ENCODE measurements around the gene TMCO5A. TPM values are rescaled to one million over a fixed set of nuclear protein-coding genes. Genes with fewer than 3 reads are reported as not detected.

Gene TMCO5A
- total and polyA plus RNA-seq, 2 donors (not counting 3 experiments of a cell fraction or from before 2014, with no cell fraction given), result not detected

GRCh38 chr15:37921527-37922385 is 12.7 kb upstream of the TMCO5A start:
- POLR2A ChIA-PET, result no interaction called here
- FAIRE-seq, result no peak
- Histone ChIP-seq H3K4me2 (ENCODE audit: insufficient read depth, low read length) (no peak overlapping the region), H3K9me3 (replicated peaks; ENCODE audit: control insufficient read depth, insufficient read depth, low read length) (no peaks in the 10 kb centered on the region), H3K9me1 (replicated peaks; ENCODE audit: control insufficient read depth, extremely low read depth, insufficient read depth, low read length) (no peaks in the 10 kb centered on the region), H3K27me3 (ENCODE audit: control insufficient read depth in 2 of 2, insufficient read depth in 2 of 2, low read length in 2 of 2) (peaks cover 0 to 19% of the 10 kb centered on the region in 2 experiments), H2AFZ (ENCODE audit: low read depth, low read length) (no peak overlapping the region), H3K79me2 (ENCODE audit: control insufficient read depth, insufficient read depth, low read length) (no peaks in the 10 kb centered on the region), H4K20me1 (replicated peaks; ENCODE audit: control insufficient read depth, extremely low read depth, insufficient read depth, low read length) (no peaks in the 10 kb centered on the region), H3K4me1 (ENCODE audit: control insufficient read depth, extremely low read depth, insufficient read depth, low read length) (no peaks in the 10 kb centered on the region), H3K36me3 (ENCODE audit: control insufficient read depth in 2 of 2, extremely low read depth in 1 of 2, insufficient read depth in 2 of 2, low read length in 2 of 2) (no peaks in the 10 kb centered on the region), H3K9ac (replicated peaks; ENCODE audit: extremely low read depth, insufficient read depth, low read length) (no peak overlapping the region), H3K4me3 (replicated peaks in 1 of 3; ENCODE audit: insufficient read depth in 1 of 3, low read depth in 1 of 3, low read length in 3 of 3) (no peak overlapping the region), H3K27ac (ENCODE audit: insufficient read depth, low read depth, low read length) (no peak overlapping the region)
- dilution Hi-C loops (cut with MboI; ENCODE audit: extremely low pct_ligation_motif_present, low sequenced_read_pairs) (no loop called here), intact Hi-C loops (cut with micrococcal nuclease) (no loop called here)
- DNase-seq (ENCODE audit: low read depth, low spot score), result no peak
- TF ChIP-seq POLR2A (IDR thresholded peaks at IDR 0.05; ENCODE audit: low read depth, low read length) (no peak), FOS (IDR thresholded peaks at IDR 0.05; ENCODE audit: borderline replicate concordance, insufficient read depth, low read length) (no peak), EZH2 (IDR thresholded peaks at IDR 0.05; ENCODE audit: borderline replicate concordance, low read depth, low read length, severe bottlenecking) (no peak), MYC (IDR thresholded peaks at IDR 0.05; ENCODE audit: low read depth, low read length) (no peak)
- no TSS peak for BruUV-seq (replicated peaks)
- CTCF ChIA-PET, result interaction anchor here (1.1 kb wide), 1 partner anchor 19 kb away, joined by 3 read pairs; no protein-coding TSS in a partner anchor

GRCh38 chr15:37926136-37926535 is 8.3 kb upstream of the TMCO5A start:
- ChIA-PET POLR2A (no interaction called here), CTCF (no interaction called here)
- intact Hi-C loops (cut with micrococcal nuclease) (no loop called here), dilution Hi-C loops (cut with MboI; ENCODE audit: extremely low pct_ligation_motif_present, low sequenced_read_pairs) (no loop called here)
- Histone ChIP-seq H3K36me3 (ENCODE audit: control insufficient read depth in 2 of 2, extremely low read depth in 1 of 2, insufficient read depth in 2 of 2, low read length in 2 of 2) (no peaks in the 10 kb centered on the region), H3K79me2 (ENCODE audit: control insufficient read depth, insufficient read depth, low read length) (no peaks in the 10 kb centered on the region), H3K9me3 (replicated peaks; ENCODE audit: control insufficient read depth, insufficient read depth, low read length) (no peaks in the 10 kb centered on the region), H4K20me1 (replicated peaks; ENCODE audit: control insufficient read depth, extremely low read depth, insufficient read depth, low read length) (no peaks in the 10 kb centered on the region), H3K9me1 (replicated peaks; ENCODE audit: control insufficient read depth, extremely low read depth, insufficient read depth, low read length) (no peaks in the 10 kb centered on the region), H3K4me3 (replicated peaks in 1 of 3; ENCODE audit: insufficient read depth in 1 of 3, low read depth in 1 of 3, low read length in 3 of 3) (no peak overlapping the region), H3K27me3 (ENCODE audit: control insufficient read depth in 2 of 2, insufficient read depth in 2 of 2, low read length in 2 of 2) (peaks cover 0 to 37% of the 10 kb centered on the region in 2 experiments), H3K4me2 (ENCODE audit: insufficient read depth, low read length) (no peak overlapping the region), H3K9ac (replicated peaks; ENCODE audit: extremely low read depth, insufficient read depth, low read length) (no peak overlapping the region), H3K27ac (ENCODE audit: insufficient read depth, low read depth, low read length) (no peak overlapping the region), H3K4me1 (ENCODE audit: control insufficient read depth, extremely low read depth, insufficient read depth, low read length) (no peaks in the 10 kb centered on the region), H2AFZ (ENCODE audit: low read depth, low read length) (no peak overlapping the region)
- FAIRE-seq, result no peak
- TF ChIP-seq GATA2 (IDR thresholded peaks at IDR 0.05; ENCODE audit: insufficient read depth, insufficient read length, low read depth, low read length), result no peak
- TF ChIP-seq CTCF (IDR thresholded peaks at IDR 0.05; ENCODE audit: extremely low read depth in 1 of 2, insufficient read depth in 1 of 2, low read depth in 1 of 2, low read length in 2 of 2), result no peak
- no peak for TF ChIP-seq POLR2A (IDR thresholded peaks at IDR 0.05; ENCODE audit: low read depth, low read length)
- TF ChIP-seq, protein P1, sequence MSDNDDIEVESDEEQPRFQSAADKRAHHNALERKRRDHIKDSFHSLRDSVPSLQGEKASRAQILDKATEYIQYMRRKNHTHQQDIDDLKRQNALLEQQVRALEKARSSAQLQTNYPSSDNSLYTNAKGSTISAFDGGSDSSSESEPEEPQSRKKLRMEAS (IDR thresholded peaks at IDR 0.05; ENCODE audit: insufficient read depth, insufficient read length), result no peak
- no peak for TF ChIP-seq FOS (IDR thresholded peaks at IDR 0.05; ENCODE audit: borderline replicate concordance, insufficient read depth, low read length)
- no TSS peak for BruUV-seq (replicated peaks)
- no peak for DNase-seq (ENCODE audit: low read depth, low spot score)

Data from endothelial cell of umbilical vein (primary cell).